HFFc6 (cell line): ENCODE measurements around the gene MYOZ1. TPM values are rescaled to one million over a fixed set of nuclear protein-coding genes. Genes with fewer than 3 reads are reported as not detected.
A peak's percentile ranks its signal among the peaks of the same experiment; 100 is the strongest.

Experiments
- DNase-seq: peaks from one replicate; pipeline ENCODE4 v3.0.0-alpha.2; 2018
- H3K27ac Mint-ChIP-seq: 2 replicates; pipeline ENCODE4 v1.8.0; 2020; ENCODE audit warnings: mild to moderate bottlenecking, mixed read lengths
- H3K27me3 Mint-ChIP-seq: 2 replicates; pipeline ENCODE4 v1.8.0; 2021; ENCODE audit warnings: mild to moderate bottlenecking, moderate library complexity, mixed read lengths; ENCODE audit not compliant: insufficient read depth
- H3K36me3 Mint-ChIP-seq: 2 replicates; pipeline ENCODE4 v1.8.0; 2021; ENCODE audit warnings: low read depth, mixed read lengths
- H3K4me1 Mint-ChIP-seq: 2 replicates; pipeline ENCODE4 v1.8.0; 2020; ENCODE audit warnings: low read depth, mixed read lengths
- H3K4me3 Mint-ChIP-seq: 2 replicates; pipeline ENCODE4 v1.8.0; 2020; ENCODE audit warnings: mild to moderate bottlenecking, moderate library complexity, mixed read lengths
- H3K9me3 Mint-ChIP-seq: 2 replicates; pipeline ENCODE4 v1.8.0; 2020; ENCODE audit warnings: mild to moderate bottlenecking, mixed read lengths
- total RNA-seq, 6 experiments: library from RNA; stranded (reverse); fragmentation: NEBNext Ultra II Directional; extraction: Animal tissue kit (Norgen Biotek cat#: 25700); gene quantifications; 2 replicates in 1 of 6; 3 replicates in 5 of 6; pipeline ENCODE4 v1.2.3, GENCODE V29; 2021
- TF ChIP-seq, protein P1 (sequence below): fragments of 200-600 bp; sonication (generic); IDR thresholded peaks from 2 replicates; pipeline ENCODE4 v1.5.0; 2021; ENCODE audit warnings: antibody characterized with exemption, mild to moderate bottlenecking

MYOZ1 gene
- total RNA-seq, 6 experiments from 2014 or later: 0.41 to 2.5 (median 0.90) TPM

DNA sequence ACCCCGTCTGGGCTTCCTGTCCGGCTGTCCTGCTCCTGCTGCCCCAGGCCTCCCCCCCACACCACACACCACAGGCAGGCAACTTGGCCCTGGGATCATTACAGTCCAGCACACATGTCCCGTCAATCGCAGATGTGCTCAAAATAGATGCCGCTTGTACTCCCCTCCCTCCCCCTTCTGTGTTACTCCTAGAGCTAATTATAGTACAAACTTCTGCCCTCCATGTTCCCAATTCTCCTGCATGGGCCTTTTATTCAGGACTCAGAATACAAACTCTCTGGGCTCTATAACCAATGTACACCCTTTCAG, 14.7 kb upstream of the MYOZ1 start, which contains the start of gene SYNPO2L:
Gene SYNPO2L, minus strand, starts transcription at position 40 of the 309 bp plus-strand sequence. CDS start 107 bp downstream, outside the sequence.
- Mint-ChIP-seq H3K36me3 (no peaks in the 10 kb centered on the region), H3K4me3 (no peak within 1 kb of the TSS)
- DNase-seq: no peak

DNA sequence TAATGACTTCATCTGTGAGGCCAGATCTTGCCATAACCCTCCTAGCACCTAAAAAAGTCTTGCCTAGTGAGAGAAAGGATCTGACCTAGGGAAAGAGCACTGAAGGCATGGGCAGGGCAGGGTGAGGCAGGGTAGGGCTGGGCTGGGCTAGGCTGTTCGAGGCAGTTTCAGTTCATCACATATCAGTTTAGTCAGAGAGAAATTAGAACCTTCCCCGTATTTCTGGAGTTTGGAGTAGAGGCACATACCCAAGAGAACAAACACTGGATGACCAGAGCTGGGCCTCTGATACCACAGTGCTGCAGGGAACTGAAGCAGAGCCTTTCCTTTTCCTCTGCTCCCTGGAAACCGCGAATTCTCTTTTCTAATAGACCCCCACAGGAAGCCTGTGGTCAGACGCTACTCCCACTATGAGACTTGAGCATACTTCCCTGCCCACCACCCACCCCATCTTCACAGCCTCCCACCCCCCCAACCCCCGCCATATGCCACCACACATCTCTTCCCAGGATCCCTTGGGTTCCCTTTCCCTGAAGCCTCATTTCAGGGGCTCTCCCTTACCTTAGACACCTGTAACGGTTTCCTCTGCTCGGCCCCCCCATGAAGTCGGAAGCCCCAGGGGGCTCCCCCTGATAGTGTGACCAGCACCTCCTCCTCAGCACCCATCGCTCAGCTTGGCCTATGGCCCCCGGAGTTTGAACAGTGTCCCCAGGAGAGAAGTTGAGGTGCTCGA, 14.1 kb upstream of the MYOZ1 start:
- no peaks in the 10 kb centered on the region for H3K9me3 Mint-ChIP-seq
- peaks cover 7% of the 10 kb centered on the region for H3K27me3 Mint-ChIP-seq
- H3K36me3 Mint-ChIP-seq: no peaks in the 10 kb centered on the region
- no peak overlapping the region for H3K27ac Mint-ChIP-seq
- H3K4me3 Mint-ChIP-seq: no peak overlapping the region
- TF ChIP-seq, protein P1, sequence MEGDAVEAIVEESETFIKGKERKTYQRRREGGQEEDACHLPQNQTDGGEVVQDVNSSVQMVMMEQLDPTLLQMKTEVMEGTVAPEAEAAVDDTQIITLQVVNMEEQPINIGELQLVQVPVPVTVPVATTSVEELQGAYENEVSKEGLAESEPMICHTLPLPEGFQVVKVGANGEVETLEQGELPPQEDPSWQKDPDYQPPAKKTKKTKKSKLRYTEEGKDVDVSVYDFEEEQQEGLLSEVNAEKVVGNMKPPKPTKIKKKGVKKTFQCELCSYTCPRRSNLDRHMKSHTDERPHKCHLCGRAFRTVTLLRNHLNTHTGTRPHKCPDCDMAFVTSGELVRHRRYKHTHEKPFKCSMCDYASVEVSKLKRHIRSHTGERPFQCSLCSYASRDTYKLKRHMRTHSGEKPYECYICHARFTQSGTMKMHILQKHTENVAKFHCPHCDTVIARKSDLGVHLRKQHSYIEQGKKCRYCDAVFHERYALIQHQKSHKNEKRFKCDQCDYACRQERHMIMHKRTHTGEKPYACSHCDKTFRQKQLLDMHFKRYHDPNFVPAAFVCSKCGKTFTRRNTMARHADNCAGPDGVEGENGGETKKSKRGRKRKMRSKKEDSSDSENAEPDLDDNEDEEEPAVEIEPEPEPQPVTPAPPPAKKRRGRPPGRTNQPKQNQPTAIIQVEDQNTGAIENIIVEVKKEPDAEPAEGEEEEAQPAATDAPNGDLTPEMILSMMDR: no peak
- peaks cover 12% of the 10 kb centered on the region for H3K4me1 Mint-ChIP-seq
- no peak for DNase-seq

More for the DNA sequence above, 14.7 kb upstream of the MYOZ1 start, which contains the start of gene SYNPO2L:
- TF ChIP-seq, protein P1: no peak
- no peak within 1 kb of the TSS for H3K27ac Mint-ChIP-seq
- H3K9me3 Mint-ChIP-seq: no peaks in the 10 kb centered on the region
- H3K4me1 Mint-ChIP-seq: peaks cover 10% of the 10 kb centered on the region
- peaks cover 7% of the 10 kb centered on the region for H3K27me3 Mint-ChIP-seq

DNA sequence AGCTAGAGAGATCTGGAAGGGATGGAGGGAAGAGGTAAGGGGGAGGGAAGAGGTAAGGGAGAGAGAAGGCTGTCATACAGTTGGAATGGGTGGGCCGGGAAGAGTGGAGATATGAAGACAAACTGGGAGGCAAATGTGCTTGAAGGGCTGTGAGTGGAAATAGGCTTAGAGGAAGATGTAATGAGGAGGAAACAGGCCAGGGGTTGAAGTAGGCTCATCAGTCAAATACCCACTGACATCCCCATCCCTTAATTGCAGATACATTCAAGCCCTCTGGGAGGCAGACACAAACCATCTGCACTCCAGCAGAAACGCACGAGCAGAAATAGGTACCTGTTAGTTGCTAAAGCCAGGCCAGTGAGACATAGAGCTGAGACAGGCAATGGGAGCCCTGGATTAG, 12.4 kb upstream of the MYOZ1 start:
- Mint-ChIP-seq H3K36me3 (no peaks in the 10 kb centered on the region), H3K4me1 (peaks cover 29% of the 10 kb centered on the region), H3K4me3 (no peak overlapping the region), H3K27ac (no peak overlapping the region), H3K9me3 (no peaks in the 10 kb centered on the region), H3K27me3 (peaks cover 7% of the 10 kb centered on the region)
- no peak for DNase-seq
- TF ChIP-seq, protein P1: 0 out of 2 replicates have a peak, but pooled peaks have one; percentile 26

DNA sequence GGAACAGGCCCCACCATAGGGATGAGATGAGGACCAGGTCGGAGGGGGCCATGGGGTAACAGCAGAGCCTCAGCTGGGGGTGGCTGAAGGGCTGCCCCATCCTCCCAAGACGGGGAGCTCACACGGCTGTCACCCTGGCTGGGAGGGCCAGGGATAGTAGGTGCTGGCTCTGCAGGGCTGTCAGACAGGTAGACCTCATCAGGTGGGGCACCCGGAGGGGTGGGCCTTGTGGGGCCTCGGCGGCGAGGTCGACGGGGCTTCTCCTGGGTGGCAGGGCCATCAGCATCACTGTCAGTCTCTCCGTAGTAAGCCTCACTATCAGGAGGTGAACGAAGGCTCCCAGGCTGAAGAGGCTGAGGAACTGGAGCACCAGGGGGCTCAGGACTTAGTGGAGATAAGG, 11.9 kb upstream of the MYOZ1 start:
- DNase-seq: no peak
- Mint-ChIP-seq H3K27ac (no peak overlapping the region), H3K4me1 (peaks cover 31% of the 10 kb centered on the region), H3K27me3 (peaks cover 7% of the 10 kb centered on the region), H3K9me3 (no peaks in the 10 kb centered on the region), H3K36me3 (no peaks in the 10 kb centered on the region), H3K4me3 (no peak overlapping the region)
- TF ChIP-seq, protein P1: no peak

DNA sequence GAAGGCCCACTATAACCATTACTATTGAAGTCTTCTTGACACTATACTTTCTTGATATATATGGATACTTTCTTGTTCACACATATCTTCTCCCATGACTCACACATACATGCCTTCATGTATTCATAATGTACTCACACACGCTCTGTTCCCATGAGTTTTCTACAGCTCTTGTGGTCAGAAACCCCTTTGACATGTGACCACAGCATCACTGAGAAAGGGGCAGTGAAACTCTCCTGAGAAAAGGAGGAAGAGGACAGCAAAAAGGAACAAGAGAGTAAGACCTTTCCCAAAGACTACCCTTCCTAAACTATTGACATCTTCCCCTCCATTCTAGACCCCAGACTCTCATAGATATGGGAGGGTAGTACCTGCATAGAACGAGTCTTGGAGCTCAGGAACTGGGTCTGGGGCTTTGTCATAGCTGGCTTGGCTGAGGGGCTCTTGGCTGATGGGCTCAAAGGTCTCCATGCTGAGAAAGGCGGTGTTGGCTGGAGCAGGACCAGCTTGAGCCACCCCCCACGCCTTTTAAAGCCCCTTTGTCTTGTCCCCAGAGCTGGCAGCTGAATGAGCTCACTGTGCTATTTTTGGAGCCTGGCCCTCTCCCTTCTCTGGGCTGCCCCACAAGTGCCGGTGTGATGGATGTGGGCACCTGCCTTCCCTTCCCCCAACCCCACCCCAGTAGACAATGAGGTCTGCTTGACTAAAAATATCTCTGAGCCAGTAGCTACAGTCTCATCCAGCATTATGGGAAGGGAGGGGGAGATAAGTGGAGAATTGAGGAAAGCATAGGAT, 9.5 kb upstream of the MYOZ1 start:
- peak overlapping the region; percentile 64 for H3K4me3 Mint-ChIP-seq
- peaks cover 38% of the 10 kb centered on the region for H3K4me1 Mint-ChIP-seq
- H3K27me3 Mint-ChIP-seq: peaks cover 7% of the 10 kb centered on the region
- TF ChIP-seq, protein P1: no peak
- peak overlapping the region; percentile 97 for H3K27ac Mint-ChIP-seq
- no peaks in the 10 kb centered on the region for H3K36me3 Mint-ChIP-seq
- peak; percentile 89 for DNase-seq
- no peaks in the 10 kb centered on the region for H3K9me3 Mint-ChIP-seq
